Measurements from ENCODE around the gene WWOX. TPM values are rescaled to one million over a fixed set of nuclear protein-coding genes. Genes with fewer than 3 reads are reported as not detected.

The WWOX gene
- total and polyA plus RNA-seq, 7 donors = 7.1 to 46.8 (median 16.1) TPM

GRCh38 chr16:78254841-78255240 lies 155.4 kb downstream of the WWOX start:
- intact Hi-C loops (cut with DNase I) = no loop called here
- Histone ChIP-seq H3K4me3 (no peak overlapping the region), H3K27me3 (no peaks in the 10 kb centered on the region), H3K36me3 (no peaks in the 10 kb centered on the region), H3K4me1 (peaks cover 0 to 21% (median 7%) of the 10 kb centered on the region in 4 donors), H3K27ac (no peak overlapping the region), H3K9me3 (no peaks in the 10 kb centered on the region)
- WGBS, 2 donors = 91 to 99% methylated on average over 1 of the region's 1 CpG
- TF ChIP-seq POLR2AphosphoS5 (IDR thresholded peaks at IDR 0.05) = no peak
- no peak for TF ChIP-seq EP300 (IDR thresholded peaks at IDR 0.05)
- TF ChIP-seq CTCF (IDR thresholded peaks at IDR 0.05) = no peak
- TF ChIP-seq POLR2A (IDR thresholded peaks at IDR 0.05) = no peak
- no peak for DNase-seq

GRCh38 chr16:78256686-78257375 lies 157.4 kb downstream of the WWOX start:
- no peak for DNase-seq
- Histone ChIP-seq H3K27ac (no peak overlapping the region), H3K27me3 (no peaks in the 10 kb centered on the region), H3K4me1 (peaks cover 0 to 21% (median 7%) of the 10 kb centered on the region in 4 donors), H3K4me3 (no peak overlapping the region), H3K9me3 (no peaks in the 10 kb centered on the region), H3K36me3 (no peaks in the 10 kb centered on the region)
- 87 to 89% methylated on average over 7 of the region's 7 CpGs for WGBS, 2 donors
- TF ChIP-seq EP300 (IDR thresholded peaks at IDR 0.05) (no peak), POLR2A (IDR thresholded peaks at IDR 0.05) (no peak), POLR2AphosphoS5 (IDR thresholded peaks at IDR 0.05) (no peak), CTCF (IDR thresholded peaks at IDR 0.05) (no peak)
- intact Hi-C loops (cut with DNase I) = no loop called here

- no peak overlapping the region for H3K4me3 ChIP-seq
- H3K4me1 ChIP-seq = peaks cover 0 to 21% (median 7%) of the 10 kb centered on the region in 4 donors
- TF ChIP-seq POLR2AphosphoS5 (IDR thresholded peaks at IDR 0.05) = no peak
- TF ChIP-seq EP300 (IDR thresholded peaks at IDR 0.05) = no peak
- H3K27ac ChIP-seq = no peak overlapping the region
- no peaks in the 10 kb centered on the region for H3K27me3 ChIP-seq
- H3K9me3 ChIP-seq = no peaks in the 10 kb centered on the region
- no peak for DNase-seq
- 79 to 81% methylated on average over 8 of the region's 8 CpGs for WGBS, 2 donors
- intact Hi-C loops (cut with DNase I) = no loop called here
- no peaks in the 10 kb centered on the region for H3K36me3 ChIP-seq
These were observed 157.9 kb downstream of the WWOX start for GRCh38 chr16:78257376-78257728.

GRCh38 chr16:78258375-78259065 lies 159.1 kb downstream of the WWOX start:
- intact Hi-C loops (cut with DNase I) = no loop called here
- H3K9me3 ChIP-seq = no peaks in the 10 kb centered on the region
- no peaks in the 10 kb centered on the region for H3K36me3 ChIP-seq
- no peaks in the 10 kb centered on the region for H3K27me3 ChIP-seq
- 61 to 62% methylated on average over 9 of the region's 9 CpGs for WGBS, 2 donors
- no peak overlapping the region for H3K4me3 ChIP-seq
- DNase-seq = no peak
- H3K27ac ChIP-seq = peak overlapping the region in 3 of 4 donors; percentile 9 to 23 (median 13)
- H3K4me1 ChIP-seq = peaks cover 0 to 21% (median 7%) of the 10 kb centered on the region in 4 donors
- TF ChIP-seq POLR2AphosphoS5 (IDR thresholded peaks at IDR 0.05) (no peak), CTCF (IDR thresholded peaks at IDR 0.05) (no peak), POLR2A (IDR thresholded peaks at IDR 0.05) (no peak), EP300 (IDR thresholded peaks at IDR 0.05) (no peak)

- H3K9me3 ChIP-seq = no peaks in the 10 kb centered on the region
- intact Hi-C loops (cut with DNase I) = no loop called here
- TF ChIP-seq POLR2A (IDR thresholded peaks at IDR 0.05) (no peak), EP300 (IDR thresholded peaks at IDR 0.05) (no peak), POLR2AphosphoS5 (IDR thresholded peaks at IDR 0.05) (no peak), CTCF (IDR thresholded peaks at IDR 0.05) (no peak)
- no peak overlapping the region for H3K4me3 ChIP-seq
- 61 to 90% methylated on average over 5 of the region's 5 CpGs for WGBS, 2 donors
- no peaks in the 10 kb centered on the region for H3K36me3 ChIP-seq
- DNase-seq = no peak
- peaks cover 0 to 21% (median 7%) of the 10 kb centered on the region in 4 donors for H3K4me1 ChIP-seq
- no peaks in the 10 kb centered on the region for H3K27me3 ChIP-seq
- no peak overlapping the region for H3K27ac ChIP-seq
These were observed 160.4 kb downstream of the WWOX start for GRCh38 chr16:78259873-78260272.
